Stimulated activated CD8-positive, alpha-beta memory T cell treated with anti-CD3 and anti-CD28 coated beads, Interleukin-7, amount 100 ng/mL, for 24 hours (primary cell): Measurements from ENCODE around the gene LGI4.

ENCODE experiments used
- DNase-seq: peaks from one replicate; pipeline ENCODE4 v3.0.0-alpha.2; 2020; ENCODE audit warnings: low read depth

LGI4 gene

GRCh38 chr19:35123573-35123972 lies 11.3 kb downstream of the LGI4 start:
- no peak for DNase-seq

DNA sequence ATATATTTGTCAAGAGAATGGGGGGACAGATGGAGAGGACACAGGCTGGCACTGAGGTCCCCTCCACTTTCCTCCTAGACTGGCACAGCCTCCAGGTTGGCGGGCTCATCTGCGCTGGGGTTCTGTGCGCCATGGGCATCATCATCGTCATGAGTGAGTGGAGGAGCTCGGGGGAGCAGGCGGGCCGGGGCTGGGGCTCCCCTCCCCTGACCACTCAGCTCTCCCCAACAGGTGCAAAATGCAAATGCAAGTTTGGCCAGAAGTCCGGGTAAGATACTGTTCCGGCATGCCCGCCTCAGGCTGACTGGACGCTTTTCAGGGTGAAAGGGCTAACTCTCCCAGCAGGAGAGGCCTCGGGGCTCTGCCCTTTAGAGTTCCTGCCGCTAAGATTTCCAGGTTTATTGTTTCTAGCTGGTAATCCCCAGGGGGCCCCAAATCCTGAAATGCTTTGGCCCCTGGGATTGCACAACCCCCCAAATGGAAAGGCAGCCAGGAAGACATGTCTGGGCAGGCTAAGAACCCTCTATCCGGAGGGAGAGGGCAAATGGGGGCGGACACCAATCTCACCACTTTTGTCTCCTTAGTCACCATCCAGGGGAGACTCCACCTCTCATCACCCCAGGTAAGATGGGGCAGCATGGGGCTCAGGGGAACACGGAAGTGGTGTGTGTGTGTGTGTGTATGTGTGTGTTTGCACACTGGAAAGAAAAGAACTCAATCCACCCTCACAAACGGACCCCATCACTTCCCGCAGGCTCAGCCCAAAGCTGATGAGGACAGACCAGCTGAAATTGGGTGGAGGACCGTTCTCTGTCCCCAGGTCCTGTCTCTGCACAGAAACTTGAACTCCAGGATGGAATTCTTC lies 11.9 kb downstream of the LGI4 start:
- DNase-seq = no peak

DNA sequence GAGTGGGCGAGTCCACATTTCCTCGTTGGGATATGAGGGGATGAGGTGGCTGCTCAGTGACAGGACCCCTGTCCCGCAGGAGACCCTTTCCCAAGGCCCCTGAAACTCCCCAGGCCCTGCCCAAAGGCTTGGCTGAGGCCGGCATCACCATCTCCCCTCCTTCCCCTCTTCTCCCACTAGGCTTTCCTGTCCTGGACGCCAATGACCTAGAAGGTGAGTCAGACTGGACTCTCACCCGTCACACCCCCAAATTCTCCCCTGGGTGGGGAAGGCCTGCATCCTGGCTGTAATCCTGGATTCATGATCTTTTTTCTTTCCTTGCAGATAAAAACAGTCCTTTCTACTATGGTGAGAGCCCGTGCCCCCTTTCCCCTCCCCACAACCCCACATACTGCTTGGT lies 14.0 kb downstream of the LGI4 start:
- no peak for DNase-seq

DNA sequence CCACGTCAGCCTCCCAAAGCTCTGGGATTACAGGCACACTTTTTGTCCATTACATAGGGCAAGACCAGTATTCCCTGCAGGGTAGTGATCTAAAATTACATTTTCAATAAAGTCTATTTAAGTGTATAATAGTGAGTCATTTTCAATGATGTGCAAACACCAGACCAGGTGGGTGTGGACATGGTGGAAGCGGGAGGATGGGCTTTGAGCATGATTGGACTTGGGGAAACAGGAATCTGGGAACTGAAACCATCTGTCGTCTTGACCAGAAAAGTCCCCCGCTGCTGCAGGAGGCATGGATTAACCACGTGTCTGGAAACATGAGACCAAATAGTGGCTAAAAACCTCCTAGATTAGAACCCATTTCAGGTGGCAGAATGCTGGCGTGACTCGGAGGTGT lies 14.4 kb downstream of the LGI4 start:
- no peak for DNase-seq

- no peak for DNase-seq
Observed at GRCh38 chr19:35119578-35120155, 15.2 kb downstream of the LGI4 start.

DNA sequence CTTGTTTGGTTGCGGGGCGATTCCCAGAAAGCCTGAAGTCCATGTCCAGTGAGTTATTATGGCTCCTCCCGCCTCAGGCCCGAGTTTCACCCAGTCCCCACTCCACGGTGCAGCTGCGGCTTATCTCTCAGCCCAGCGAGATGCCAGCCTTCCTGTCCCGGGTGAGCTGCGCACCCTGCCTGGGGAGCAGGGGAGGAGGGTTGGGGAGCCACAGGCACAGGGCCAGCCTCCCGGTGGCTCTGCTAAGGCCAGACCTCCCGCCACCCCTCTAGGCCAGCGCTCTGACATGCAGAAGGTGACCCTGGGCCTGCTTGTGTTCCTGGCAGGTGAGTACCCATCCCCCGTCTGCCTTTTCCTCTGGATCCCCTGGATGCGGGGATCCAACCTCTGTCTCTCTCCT lies 15.8 kb downstream of the LGI4 start:
- DNase-seq = no peak

GRCh38 chr19:35118268-35119020 lies 16.4 kb downstream of the LGI4 start:
- no peak for DNase-seq

DNA sequence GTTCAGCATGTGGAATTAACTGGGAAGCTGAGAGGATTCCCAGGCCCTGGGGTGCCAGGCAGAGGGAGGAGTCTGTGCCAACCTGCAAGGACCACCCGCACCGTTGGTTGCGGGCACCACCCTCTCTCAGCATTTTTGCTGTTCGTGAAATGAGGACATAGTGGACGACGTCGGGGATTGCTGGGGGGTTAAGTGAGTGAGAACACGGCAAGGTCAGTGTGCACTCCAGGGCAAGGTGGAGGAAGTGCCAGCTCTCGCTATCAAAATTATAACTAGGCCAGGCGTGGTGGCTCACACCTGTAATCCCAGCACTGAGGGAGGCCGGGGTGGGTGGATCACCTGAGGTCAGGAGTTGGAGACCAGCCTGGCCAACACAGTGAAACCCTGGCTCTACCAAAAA lies 17.1 kb downstream of the LGI4 start:
- no peak for DNase-seq

GRCh38 chr19:35117116-35117515 lies 17.7 kb downstream of the LGI4 start:
- no peak for DNase-seq

GRCh38 chr19:35116072-35116801 lies 18.6 kb downstream of the LGI4 start:
- DNase-seq = no peak

DNA sequence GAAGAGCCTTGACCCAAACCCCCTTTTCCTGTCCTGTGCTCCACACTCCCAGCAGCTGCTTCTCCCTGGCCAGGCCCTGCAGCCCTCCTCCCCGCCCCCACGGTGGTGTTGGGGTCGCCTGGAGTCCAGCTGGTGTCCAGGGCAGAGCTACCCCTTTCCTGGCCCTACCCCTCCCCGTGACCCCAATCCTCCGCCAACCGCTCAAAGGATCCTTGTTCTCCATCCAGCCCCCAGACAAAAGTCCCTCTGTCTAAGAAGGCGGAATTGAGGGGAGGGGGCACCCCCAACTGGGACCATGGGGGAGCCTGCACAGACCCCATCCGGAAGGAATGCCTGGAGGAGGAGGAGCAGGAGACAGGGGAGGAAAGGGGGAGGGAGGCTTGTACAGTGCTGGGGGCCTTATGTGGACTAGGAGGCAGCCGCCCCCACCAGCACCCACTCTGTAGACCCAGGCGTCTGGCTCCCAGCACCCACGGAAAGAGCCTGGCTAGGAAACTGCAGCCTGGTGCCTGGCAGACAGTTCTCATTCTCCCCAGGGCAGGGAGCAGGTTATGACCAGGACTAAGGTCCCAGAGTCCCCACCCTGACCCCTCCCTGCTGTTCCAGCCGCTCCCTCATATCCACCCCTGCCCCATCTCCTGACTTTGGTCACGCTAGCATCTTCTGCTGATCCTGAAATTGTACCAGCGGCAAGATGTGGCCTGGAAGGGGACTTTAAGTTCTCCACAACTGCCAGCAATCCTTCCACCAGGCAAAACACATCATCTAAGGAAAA lies 19.5 kb downstream of the LGI4 start, which contains the start of gene FXYD3:
Gene FXYD3 (plus strand): TSS at position 647 of the 775 bp plus-strand sequence. CDS start 3,554 bp downstream, outside the sequence.
- no peak for DNase-seq

- DNase-seq = peak; percentile 54
Observed at GRCh38 chr19:35114353-35115176, 20.3 kb downstream of the LGI4 start.

GRCh38 chr19:35112995-35113688 lies 21.7 kb downstream of the LGI4 start:
- no peak for DNase-seq

DNA sequence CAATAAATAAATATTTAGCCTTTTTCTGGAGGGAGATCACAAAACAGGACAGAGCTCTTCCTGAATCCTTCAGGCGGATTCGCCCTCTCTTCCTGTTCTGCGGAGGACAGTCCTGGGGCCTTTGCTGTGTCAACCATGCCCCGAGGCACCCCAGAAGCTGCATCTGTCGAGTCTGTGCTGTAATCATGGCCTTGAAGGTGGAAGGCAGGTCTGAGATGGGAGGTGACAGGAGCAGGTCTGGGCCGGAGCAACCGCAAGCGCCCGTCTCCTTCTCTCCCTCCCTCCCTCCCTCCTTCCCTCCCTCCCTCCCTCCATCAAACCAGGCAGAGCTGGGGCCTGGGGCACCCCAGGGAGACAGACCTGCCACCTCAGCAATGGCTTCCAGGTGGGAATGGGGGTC lies 23.9 kb downstream of the LGI4 start:
- no peak for DNase-seq

- DNase-seq = no peak
Observed at GRCh38 chr19:35109395-35110112, 25.3 kb downstream of the LGI4 start.

DNA sequence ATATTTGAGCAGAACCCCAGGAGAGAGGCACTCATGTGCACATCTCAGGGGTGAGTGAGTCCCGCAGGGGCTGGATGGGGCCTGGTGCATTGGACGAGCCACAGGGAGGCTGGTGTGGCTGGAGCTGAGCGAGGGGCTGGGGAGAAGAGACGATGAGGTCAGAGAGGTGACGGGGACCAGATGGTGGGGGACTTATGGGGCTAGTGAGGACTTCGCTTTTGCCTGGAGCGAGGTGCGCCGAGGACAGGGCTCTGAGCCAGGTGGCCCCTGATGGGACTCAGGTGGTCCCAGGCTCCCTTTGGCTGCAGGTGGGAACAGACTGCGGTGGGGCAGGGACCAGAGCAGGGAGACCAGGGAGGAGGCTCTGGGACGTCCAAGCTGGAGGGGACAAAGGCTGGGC lies 26.1 kb downstream of the LGI4 start:
- no peak for DNase-seq

GRCh38 chr19:35107545-35107944 lies 27.3 kb downstream of the LGI4 start:
- DNase-seq = no peak

DNA sequence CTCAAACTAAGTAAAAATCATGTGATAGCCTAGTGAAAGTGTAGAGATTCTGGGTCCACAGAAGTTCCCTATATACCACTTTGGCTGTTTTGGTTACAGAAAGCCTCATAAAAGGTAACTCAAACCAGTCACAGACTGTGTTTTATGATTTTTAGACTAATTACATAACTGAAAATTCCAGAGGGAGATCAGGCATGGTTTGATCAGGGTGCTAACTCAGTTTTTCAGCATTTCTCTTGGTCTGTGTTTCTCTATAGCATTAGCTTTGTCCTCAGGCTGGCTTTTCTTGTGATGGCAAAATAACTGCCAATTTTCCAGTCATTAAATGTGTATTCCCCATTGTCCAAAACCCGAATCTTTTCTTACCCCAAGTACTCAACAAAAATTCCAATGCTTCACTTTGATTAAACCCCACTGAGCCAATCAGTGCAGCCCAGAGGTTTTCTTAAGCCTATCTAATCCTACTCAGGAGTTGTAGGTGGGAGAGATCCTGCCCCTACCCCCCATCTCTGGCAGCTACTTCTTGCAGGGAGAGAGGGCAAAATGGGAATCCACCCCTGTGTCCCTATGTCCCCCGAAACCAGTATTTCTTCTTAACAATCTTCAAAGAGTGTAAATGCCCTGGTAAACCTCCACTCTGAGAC lies 27.8 kb downstream of the LGI4 start:
- no peak for DNase-seq

GRCh38 chr19:35106291-35106583 lies 28.6 kb downstream of the LGI4 start:
- DNase-seq = no peak
